HG03442 (cell line): ENCODE data around the gene AFTPH.

Experiments used
- ATAC-seq: cut with Tn5 transposase; IDR thresholded peaks from one replicate; pipeline ENCODE4 v1.9.1; 2021; ENCODE audit warnings: mild to moderate bottlenecking, moderate library complexity; ENCODE audit not compliant: unreplicated experiment

Gene AFTPH

GRCh38 chr2:64523666-64524603 lies at the start of gene AFTPH:
Gene AFTPH, plus strand, starts transcription at chr2:64524328. Its CDS starts 27,147 bp downstream, at chr2:64551475.
- ATAC-seq: peak; percentile 83

- ATAC-seq: no peak
Observed at GRCh38 chr2:64474636-64475035, 49.5 kb upstream of the AFTPH start.

- no peak for ATAC-seq
Observed at GRCh38 chr2:64477037-64477436, 47.1 kb upstream of the AFTPH start.

GRCh38 chr2:64477979-64478378 lies 46.1 kb upstream of the AFTPH start:
- no peak for ATAC-seq

GRCh38 chr2:64478502-64479230 lies 45.5 kb upstream of the AFTPH start:
- no peak for ATAC-seq

GRCh38 chr2:64479259-64480117 lies 44.6 kb upstream of the AFTPH start:
- ATAC-seq: no peak

GRCh38 chr2:64481665-64482064 lies 42.5 kb upstream of the AFTPH start:
- ATAC-seq: no peak

- ATAC-seq: no peak
Observed at GRCh38 chr2:64482243-64482642, 41.9 kb upstream of the AFTPH start.

GRCh38 chr2:64482765-64483504 lies 41.2 kb upstream of the AFTPH start:
- no peak for ATAC-seq

GRCh38 chr2:64485331-64485730 lies 38.8 kb upstream of the AFTPH start:
- ATAC-seq: no peak

- no peak for ATAC-seq
Observed at GRCh38 chr2:64485961-64486360, 38.2 kb upstream of the AFTPH start.

- no peak for ATAC-seq
Observed at GRCh38 chr2:64487256-64488049, 36.7 kb upstream of the AFTPH start.

GRCh38 chr2:64488050-64488974 lies 35.8 kb upstream of the AFTPH start:
- ATAC-seq: no peak

GRCh38 chr2:64489081-64489751 lies 34.9 kb upstream of the AFTPH start:
- ATAC-seq: no peak

GRCh38 chr2:64491426-64491825 lies 32.7 kb upstream of the AFTPH start:
- no peak for ATAC-seq

GRCh38 chr2:64492272-64492671 lies 31.9 kb upstream of the AFTPH start:
- no peak for ATAC-seq

GRCh38 chr2:64492821-64493220 lies 31.3 kb upstream of the AFTPH start:
- no peak for ATAC-seq

GRCh38 chr2:64493788-64494187 lies 30.3 kb upstream of the AFTPH start:
- ATAC-seq: no peak
